Medulla oblongata (tissue), 1 donor: ENCODE results near the gene PIK3R6.
A peak's percentile ranks its signal among the peaks of the same experiment; 100 is the strongest.
"Not testable (repeated sequence)": the region's sequence is repeated elsewhere in the genome, so short reads cannot be mapped to it uniquely, and the experiment has no call there.

Experiments
- DNase-seq: peaks from one replicate; pipeline ENCODE4 v3.0.0-alpha.2; 2015; ENCODE audit errors: extremely low spot score

Gene PIK3R6

DNA sequence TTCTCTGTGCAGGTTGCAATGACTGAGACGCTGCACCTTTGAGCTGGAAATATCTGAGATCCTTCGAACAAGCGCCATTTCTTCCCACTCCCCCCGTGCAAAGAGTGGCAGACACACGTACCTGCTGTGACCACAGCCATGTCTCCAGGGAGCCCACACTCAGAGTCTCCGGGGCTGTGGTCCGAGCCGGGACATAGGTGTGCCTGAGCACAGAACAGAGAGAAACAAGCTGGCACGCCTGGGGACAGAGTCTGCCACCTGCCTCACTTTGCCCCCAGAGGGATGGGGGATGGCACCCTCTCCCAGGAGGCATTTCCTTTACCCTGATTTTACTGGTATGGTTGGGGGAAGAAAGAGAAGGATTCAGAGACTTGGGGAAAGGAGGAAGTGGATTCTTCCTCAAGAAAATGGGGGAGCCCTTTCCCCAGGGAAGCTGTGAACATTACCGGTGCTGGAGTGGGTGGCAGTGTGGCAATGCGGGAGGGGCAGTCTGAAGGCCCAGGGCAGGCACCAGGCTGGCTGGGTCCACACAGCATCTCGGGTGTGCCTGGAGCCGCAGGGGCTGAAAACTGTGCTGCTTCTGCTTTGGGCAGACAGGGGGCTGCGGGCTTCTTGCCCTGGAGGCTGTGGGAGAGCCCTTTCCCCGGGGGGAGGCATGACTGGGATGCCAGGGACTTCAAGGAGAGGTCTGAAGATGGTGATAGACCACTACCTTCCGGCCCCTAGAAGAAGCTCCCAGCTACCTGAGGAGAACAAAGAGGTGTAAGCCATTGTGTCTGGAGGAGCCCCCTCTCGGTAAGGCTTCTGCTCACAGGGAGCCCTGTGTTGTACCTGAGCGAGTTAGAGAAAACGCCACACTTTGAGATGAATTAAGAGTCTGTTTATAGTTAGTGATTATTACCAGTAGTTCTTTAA, 6.6 kb upstream of the PIK3R6 start:
- no peak for DNase-seq

GRCh38 chr17:8872705-8873435, 5.4 kb upstream of the PIK3R6 start:
- DNase-seq: no peak

GRCh38 chr17:8872036-8872704, 4.7 kb upstream of the PIK3R6 start:
- no peak for DNase-seq

DNA sequence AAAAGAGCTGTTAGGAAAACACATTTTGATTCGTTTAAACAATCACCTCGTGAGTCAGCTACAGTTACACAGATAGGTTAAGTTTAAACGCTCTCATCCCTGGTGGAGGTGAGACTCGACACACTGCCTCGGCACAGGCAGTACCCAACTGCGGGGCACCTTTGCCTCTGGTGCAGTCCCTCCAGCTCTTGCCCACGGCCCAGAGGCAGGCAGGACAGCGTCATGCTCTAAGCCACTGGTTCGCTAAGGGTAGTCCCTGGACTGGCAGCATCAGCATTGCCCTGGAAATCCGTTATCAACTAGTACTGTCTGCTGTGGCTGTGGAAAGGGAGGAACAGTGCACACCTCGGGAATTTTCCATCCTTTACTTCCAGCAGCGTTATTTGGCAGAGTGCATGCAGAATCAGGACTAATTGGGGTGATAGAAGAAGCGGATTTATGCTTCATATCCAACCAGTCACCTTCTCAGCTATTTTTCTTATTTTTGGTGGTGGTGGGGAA, 3.7 kb upstream of the PIK3R6 start:
- no peak for DNase-seq

DNA sequence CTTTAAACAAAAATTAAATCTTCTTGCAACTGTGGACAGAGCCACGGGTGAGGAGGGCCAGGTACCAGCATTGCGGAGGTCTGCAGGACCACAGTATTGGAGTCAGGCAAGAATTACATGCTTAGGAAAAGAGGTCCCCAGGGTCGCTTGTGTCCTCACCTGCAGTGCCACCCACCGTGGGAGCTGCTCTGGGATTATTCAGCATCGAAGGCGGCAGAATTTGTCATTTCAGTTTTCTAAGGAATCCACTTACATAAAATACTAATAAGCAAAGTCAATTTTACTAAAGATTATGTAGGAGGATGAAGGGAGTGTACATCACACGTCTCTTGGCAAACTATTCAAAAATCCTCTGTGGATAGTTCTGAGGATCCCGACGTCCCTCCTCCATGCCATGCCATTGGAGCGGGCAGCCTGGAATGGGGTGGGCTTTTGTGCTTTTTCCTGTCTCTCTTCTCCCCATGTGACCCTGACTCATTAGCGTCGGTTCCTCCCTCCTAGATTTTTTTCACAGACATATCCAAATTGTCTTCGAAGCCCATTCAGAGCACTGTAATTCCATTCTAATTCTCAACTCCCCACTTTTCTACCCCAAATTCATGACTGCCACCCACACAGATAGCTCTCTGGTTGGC, 3.0 kb upstream of the PIK3R6 start:
- no peak for DNase-seq

DNA sequence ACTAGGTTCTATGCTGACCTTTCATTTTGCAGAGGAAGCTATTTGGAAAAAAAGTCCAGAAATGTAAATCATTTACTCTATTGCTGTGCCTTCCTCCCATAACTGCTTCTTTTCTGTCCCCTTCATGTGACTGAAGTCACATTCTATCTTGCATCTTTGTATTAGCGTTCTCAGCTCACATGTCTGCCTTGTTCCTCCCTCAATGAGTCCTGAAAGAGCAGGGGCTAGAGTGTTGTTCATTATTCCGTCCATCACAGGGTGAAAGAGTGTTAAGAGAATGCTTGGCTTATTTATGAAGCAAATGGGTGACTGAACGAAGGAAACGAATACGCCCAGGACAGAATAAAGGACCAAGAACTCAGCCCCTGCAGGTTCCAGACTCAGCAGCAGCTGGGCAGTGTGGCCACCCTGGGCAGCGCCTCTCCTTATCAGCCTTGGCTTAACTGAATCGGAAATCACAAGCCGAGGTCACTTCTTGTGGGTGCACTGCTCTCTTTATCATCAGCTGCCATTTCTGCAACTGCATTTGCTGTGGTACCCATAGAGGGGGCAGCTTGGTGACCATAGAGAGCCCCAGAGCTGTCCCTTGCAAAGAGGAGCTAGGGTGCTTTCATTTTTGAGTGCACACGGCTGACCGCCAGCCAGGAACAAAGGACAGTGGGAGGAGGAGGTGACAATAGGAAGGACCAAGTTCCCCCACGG, 1.8 kb upstream of the PIK3R6 start:
- no peak for DNase-seq

- DNase-seq: no peak
These were observed 1.1 kb upstream of the PIK3R6 start for GRCh38 chr17:8868529-8868951.

DNA sequence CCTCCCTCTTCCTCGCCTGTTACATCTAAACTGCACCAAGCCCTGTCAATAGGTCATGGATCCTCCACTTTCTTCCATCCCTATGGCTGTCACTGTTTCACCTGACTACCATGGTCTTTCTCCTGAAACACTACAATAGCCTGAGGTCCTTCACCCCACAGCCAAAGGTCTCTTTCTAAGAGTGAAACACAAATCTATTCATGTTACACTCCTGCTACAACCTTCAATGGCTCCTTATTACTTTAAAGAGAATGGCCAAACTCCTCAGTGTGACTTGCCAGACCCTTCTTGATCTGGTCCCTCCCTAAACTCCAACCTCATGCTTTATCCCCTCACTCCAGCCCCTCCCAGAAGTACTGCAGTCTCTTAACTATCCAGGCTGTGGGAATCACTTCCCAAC, 618 bp upstream of the PIK3R6 start:
- no peak for DNase-seq

DNA sequence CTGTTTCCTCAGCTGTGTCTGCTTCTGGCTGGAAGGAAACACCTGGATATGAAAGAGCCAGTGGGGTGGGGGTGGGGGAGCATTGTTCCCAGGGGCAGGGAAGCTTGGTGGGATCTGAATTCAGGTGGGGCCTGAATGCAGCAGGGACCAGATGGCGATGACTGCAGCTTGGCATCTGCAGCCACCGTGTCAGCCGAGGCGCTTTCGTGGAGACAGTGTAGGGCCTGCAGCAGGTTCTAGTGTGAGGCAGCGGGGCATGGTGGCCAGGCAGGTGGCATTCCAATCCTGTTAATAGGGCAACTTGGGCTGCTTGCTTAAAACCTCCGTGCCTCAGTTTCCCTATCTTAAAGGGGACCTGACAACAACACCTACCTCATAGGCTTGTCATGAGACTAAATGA, 1.7 kb downstream of the PIK3R6 start:
- no peak for DNase-seq

GRCh38 chr17:8865385-8865784, 2.1 kb downstream of the PIK3R6 start:
- DNase-seq: no peak

DNA sequence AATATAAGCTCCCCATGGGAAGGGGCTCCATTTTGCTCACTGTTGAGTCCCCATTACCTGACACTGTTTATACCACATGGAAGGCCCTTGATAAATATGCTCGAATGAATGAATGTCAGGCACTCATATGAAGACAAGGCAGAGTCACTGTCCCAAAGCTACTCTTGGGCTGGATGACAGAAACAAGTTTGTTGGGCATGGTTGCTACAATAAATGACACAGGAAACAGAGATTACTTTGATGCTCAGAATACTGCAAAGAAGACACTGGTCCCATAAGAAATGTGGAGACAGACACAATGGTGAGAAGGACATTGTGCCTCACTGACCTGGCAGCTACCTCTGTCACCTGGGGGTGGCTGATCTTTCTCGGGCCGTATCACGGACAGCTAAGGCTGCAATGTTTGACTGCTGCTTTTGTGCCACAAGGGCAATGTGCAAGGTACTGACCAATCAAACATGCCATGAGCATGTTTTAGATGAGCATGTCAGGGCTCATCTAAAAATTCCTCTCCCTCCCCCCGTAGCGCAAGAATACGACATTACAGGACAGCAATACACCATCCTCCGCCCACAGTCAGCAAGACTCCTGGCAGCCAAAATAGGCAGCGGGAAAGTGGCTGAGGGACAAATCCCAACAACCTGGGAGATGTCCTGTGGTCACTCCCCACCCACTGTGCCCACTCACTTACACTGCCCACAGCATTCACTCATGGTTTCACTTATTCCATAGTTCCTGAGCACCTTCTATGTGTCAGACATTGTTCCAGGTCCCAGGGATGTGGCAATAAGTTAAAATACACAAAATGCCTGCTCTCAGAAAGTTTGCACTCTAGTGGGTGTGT, 5.0 kb downstream of the PIK3R6 start:
- DNase-seq: no peak

DNA sequence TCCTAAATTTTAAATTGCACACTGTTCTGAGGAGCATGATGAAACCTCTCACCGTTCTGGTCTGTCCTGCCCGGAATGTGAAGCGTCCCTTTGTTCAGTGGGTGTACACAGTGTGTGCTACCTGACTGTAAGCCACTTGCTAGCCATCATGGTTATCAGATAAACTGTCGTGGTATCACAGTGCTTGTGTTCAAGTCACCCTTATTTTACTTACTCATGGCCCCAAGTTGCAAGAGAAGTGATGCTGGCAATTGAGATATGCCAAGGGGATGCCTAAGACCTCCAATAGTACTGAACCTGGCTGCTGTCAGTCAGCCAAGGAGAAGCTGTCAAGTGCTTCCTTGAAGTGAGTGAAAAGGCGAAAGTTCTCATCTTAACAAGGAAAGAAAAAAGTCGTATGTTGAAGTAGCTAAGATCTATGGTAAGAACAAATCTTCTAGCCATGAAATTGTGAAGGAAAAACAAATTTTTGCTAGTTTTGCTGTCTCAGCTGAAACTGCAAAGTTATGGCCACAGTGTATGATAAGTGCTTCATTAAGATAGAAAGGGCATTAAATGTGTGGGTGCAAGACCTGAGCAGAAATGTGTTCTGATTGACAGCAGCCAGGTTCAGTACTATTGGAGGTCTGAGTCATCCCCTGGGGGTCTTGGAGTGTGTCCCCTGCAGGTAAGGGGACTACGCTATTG, 5.8 kb downstream of the PIK3R6 start:
- no peak for DNase-seq

GRCh38 chr17:8859804-8860430, 7.6 kb downstream of the PIK3R6 start:
- DNase-seq: no peak

DNA sequence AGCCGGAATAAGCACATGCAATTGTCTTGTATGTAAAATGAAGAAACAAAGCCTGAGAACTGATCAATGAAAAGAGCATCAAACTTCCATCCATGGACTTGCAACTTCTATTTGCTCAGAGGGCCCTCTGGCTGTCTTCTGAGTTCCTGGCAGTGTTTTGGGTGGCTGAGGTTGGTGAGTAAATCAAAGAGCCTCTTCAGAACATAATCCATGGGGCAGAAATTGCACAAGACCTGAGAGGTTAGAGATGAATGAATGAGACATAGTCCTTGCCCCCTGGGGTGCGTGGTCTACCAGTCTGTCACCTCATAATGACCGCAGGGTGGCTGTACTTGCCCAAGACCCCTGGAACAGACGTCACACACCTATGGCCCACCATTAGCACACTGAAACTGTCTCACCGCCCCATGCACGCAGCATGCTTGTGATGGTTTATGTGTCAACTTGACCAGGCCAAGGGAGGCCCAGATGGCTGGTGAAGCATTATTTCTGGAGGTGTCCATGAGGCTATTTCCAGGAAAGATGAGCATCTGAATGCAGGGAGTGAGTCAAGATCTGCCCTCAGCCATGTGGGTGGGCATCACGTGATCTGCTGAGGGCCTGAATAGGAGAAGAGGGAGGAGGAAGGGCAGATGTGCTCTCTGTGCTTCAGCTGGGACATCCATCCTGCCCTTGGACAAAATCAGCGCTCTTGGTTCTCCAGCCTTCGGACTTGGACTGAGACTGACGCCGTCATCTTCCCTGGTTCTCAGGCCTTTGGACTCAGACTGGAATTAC, 8.3 kb downstream of the PIK3R6 start:
- DNase-seq: peak; percentile 35

- DNase-seq: no peak
These were observed 9.6 kb downstream of the PIK3R6 start for GRCh38 chr17:8857919-8858318.

GRCh38 chr17:8856869-8857575, 10.5 kb downstream of the PIK3R6 start:
- no peak for DNase-seq

DNA sequence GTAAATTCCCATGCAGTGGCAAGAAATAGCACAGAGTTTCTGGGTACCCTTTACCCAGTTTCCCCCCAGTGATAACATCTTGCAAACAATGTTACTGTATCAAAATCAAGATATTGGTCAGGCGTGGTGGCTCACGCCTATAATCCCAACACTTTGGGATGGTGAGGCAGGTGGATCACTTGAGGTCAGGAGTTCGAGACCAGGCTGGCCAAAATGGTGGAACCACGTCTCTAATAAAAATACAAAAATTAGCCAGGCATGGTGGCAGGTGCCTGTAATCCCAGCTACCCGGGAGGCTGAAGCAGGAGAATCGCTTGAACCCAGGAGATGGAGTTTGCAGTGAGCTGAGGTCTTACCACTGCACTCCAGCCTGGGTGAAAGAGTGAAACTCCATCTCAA, 11.3 kb downstream of the PIK3R6 start:
- not testable (repeated sequence) for DNase-seq
